GM12892 (cell line): Measurements from ENCODE around the gene RXRA.

ENCODE experiments used
- POLR2A ChIP-seq: IDR thresholded peaks from 2 replicates; pipeline ENCODE4 v1.6.1; 2011; ENCODE audit warnings: low read depth, low read length, control low read depth
- POLR2AphosphoS5 ChIP-seq: IDR thresholded peaks from 2 replicates; pipeline ENCODE4 v1.6.1; 2011; ENCODE audit warnings: low read depth, low read length, control low read depth
- TAF1 ChIP-seq: IDR thresholded peaks from 2 replicates; pipeline ENCODE4 v1.6.1; 2011; ENCODE audit warnings: low read depth, mild to moderate bottlenecking, control low read depth, low read length, borderline replicate concordance

DNA sequence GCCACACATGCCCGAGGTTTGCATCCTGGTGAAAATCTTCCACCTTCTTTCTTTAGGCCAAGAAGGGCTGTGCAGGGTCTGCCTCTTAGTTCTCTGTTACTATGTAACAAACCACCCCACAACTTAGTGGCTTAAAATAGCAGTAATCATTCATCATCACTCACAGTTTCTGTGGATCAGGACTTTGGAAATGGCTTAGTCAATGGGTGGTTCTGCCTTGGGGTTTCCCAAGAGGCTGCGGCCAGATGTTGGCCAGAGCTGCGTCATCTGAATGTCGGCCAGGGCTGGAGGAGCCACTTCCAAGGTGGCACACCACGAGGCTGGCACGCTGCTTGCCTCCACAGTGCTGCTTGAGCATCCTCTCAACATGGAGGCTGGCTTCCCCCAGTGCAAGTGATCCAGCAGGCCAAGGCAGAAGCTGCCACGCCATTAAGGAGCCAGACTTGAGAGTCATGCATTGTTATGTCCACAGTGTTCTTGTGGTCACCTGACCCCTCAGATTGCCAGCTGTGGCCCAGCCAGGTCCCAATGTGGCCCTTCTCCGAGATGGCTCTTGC, 135.2 kb downstream of the RXRA start:
- no peak for TF ChIP-seq POLR2A
- TF ChIP-seq POLR2AphosphoS5 = no peak
- TF ChIP-seq TAF1 = no peak
